ENCODE results near the gene COL25A1.

Gene COL25A1

DNA sequence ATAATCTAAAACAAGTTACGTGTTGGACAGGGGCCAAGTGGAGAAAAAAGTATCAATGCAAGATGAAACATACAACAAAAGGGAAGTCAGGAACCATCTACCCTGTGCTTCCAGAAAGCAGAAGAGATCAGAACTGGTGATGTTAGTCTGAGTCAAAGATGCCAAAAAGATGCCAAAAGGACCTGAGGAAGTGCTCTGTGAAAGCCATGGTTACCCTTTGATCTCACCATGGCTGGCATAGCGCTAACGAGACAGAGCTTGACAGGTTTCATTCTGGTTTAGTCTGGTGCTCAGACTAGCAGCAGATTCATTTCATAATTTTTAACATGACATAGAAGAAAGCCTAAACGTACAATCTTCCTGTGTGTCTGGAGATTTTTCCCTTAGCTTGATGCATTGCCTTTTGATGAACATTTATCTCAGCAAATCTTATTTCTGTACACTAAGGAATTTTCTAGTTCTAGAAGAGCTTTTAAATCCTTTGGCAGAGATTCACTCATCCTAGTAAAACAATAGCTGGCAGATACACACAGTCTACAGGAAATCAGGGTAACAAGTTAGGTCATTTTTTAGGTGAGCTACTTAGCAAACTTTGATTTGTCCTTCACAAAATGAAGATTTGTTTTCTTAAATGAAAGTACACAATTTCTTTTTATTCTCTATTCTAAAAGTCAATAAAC lies 87.7 kb downstream of the COL25A1 start:
- DNase-seq, result no peak

DNA sequence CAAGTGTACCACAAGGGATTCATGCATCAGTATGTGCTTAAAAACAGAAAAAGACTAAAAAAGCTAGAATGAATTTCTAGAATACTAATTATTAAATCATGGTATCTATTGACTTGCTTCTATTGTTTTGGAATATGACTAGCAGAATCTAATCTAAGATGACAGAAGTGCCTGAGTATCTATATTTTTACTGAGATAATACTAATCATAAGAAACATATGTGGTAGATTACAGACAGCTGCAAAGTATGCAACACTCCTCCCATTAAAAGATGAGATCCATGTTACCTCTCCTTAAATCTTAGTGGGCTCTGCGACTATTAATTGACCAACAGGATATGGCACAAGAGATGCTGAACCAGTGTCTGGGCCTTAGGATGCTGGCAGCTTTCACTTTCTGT lies 89.4 kb downstream of the COL25A1 start:
- no peak for DNase-seq

- DNase-seq, result no peak
These were observed 90.8 kb downstream of the COL25A1 start for GRCh38 chr4:109211671-109212070.

DNA sequence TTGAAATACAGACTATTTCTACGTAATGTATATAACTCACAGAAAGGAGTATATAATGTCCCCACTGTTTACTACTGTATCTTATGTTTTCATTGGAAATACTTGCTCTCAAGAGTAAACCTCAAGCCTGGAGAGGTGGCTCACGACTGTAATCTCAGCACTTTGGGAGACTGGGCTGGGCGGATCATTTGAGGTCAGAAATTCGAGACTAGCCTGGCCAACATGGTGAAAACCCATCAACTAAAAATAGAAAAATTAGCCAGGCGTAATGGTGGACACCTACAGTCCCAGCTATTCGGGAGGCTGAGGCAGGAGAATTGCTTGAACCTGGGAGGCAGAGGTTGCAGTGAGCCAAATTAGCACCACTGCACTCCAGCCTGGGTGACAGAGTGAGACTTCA lies 92.8 kb downstream of the COL25A1 start:
- no peak for DNase-seq

DNA sequence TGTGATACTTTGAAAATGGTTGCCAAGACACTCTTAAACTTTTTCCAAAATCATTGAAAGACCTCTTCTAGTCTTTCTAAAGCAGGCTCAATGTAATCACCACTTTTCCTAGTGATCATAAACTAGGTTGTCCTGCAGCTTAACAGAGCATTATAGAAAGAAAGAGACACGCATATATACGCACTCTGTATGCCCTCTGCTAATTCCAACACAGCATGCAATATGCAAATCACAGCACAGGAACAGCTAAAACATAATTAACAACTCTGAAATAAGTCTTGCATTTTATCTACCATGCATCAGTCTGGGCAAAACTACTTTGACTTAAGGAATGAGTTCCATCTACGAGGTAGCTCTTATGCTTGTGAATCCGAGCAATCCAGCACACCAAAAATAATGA lies 94.6 kb downstream of the COL25A1 start:
- no peak for DNase-seq

- no peak for DNase-seq
These were observed 95.4 kb downstream of the COL25A1 start for GRCh38 chr4:109207061-109207460.

- no peak for DNase-seq
These were observed 95.8 kb downstream of the COL25A1 start for GRCh38 chr4:109206620-109207019.

- DNase-seq, result no peak
These were observed 97.3 kb downstream of the COL25A1 start for GRCh38 chr4:109205186-109205585.

DNA sequence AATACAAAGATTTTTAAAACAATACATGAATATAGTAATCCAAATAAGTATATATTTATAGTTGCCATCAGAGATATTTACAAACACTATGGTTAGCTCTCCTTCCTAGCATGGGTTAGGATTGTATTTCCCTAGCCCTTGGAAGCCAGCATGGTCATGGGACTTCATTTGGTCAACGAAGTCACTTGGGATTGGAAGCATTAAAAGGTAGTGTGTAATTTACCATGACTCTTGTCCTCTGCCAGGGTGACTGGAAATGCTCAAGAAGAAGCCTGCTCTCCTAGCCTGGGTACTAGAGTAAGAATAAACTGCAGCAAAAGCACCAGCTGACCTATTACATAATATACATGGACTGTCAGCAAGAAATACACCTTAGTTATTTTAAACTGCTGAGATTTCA lies 102.9 kb downstream of the COL25A1 start:
- DNase-seq, result no peak

- no peak for DNase-seq
These were observed 106.8 kb downstream of the COL25A1 start for GRCh38 chr4:109195646-109196045.

DNA sequence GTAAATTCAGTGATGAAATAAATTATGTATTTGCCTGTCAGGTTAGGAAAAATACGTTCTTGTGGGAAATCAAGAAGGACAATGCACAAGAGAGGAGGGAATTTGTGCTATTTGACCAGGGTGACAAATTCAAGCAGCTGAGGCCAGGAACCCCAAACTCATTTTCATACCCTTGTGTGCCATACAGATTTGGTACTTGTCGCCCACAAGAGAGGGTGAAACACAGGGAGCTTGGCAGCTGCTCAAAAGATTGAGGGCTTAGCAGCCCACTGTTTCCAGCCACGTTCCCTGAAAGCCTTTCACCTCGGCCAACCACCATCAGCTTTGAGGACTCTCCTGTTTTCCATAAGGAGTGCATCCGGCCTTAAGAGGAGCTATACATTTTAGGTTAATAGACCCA lies 111.2 kb downstream of the COL25A1 start:
- no peak for DNase-seq

- DNase-seq, result no peak
These were observed 116.0 kb downstream of the COL25A1 start for GRCh38 chr4:109186458-109186945.

GRCh38 chr4:109185951-109186350 lies 116.5 kb downstream of the COL25A1 start:
- no peak for DNase-seq

GRCh38 chr4:109185548-109185947 lies 116.9 kb downstream of the COL25A1 start:
- DNase-seq, result no peak

DNA sequence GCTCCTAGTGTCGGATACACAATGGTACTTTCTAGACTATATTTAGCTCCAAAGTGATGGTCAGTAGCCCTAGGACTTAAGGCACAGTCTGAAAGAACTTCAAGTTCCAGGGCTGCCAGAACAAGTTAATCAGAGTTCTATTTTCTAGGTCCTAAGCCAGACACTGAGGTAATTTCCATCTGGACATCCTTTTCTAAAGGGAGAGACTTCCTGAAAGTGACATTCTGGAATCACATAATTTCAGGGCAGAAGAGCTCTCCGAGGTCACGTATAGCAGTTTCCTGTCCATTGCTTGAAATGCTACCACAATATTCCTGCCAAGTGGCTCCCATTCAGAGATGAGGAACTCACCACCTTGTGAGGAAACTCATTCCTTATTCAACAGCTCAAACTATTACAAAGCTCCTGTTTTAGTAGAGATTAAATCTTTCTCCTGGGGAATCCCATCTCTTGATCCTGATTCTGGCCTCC lies 117.9 kb downstream of the COL25A1 start:
- DNase-seq, result no peak

GRCh38 chr4:109183931-109184490 lies 118.4 kb downstream of the COL25A1 start:
- DNase-seq, result no peak

DNA sequence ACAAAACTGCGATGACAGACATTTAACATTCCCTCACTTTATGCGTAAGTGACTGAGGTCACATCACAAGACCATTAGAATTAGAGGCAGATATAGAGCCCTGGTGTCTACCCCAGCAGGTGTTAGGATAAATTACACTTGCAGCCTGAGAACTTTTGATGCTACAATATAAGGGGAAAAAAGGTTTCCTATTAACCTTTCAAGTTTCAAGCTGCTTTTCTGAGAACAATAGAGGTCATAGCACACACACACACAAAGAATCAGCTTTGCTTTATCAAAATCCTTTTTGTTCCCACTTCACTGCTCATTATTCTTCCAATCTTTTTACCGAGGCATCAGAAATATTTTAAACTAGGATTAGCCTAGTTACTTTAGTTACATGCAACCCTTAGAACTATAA lies 119.8 kb downstream of the COL25A1 start:
- DNase-seq, result no peak

DNA sequence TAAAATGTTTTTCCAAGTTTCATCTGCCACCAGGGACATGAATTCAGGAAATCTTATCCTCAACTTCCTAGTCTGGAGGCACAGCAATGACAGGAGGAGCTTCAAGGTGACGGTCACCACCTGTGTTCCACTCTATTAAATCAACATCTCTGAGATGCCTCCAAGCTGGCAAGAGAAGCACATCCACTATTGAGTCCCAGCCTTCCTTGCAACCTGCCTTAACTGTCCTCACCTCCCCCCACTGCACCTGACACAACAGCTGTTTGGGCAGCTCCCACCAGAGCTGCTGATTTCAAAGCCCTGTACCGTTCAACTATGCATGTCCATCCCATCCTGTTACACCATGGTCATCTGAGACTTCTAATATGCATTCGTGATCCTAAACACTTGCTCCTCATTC lies 123.4 kb downstream of the COL25A1 start:
- DNase-seq, result no peak

DNA sequence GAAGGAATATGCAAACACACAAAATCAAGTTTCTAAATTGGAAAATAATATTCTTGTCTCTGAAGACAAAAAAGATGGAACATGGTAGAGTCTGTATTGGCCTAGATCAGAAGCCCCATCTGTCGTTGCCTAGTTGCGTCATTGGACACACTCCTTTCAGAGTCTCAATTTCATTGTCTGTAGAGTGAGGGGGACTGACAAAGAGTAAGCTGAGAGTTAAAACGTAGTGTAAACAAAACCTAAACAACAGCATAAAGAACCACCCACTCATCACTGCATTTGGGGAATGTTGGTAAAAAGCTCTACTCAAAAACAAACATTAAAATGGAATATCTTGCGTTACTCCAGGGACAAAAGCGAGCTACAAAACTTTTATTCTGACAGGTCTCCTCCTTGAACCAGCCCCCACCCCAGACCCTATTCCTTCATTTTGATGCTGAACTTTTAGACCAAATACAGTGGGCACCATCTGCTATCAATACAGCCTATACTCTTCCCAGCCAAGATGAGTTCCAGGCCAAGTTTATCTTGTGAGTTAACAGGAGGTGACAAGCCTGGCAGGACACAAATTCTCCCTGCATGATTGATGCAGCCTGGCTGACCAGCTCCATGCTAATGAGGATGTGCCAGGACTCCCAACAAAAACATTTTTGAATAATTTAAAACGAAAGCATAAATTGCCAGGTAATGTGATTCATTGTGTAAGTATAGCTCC lies 125.2 kb downstream of the COL25A1 start:
- no peak for DNase-seq

- DNase-seq, result no peak
These were observed 128.1 kb downstream of the COL25A1 start for GRCh38 chr4:109174224-109174953.

- no peak for DNase-seq
These were observed 130.2 kb downstream of the COL25A1 start for GRCh38 chr4:109172301-109172700.

DNA sequence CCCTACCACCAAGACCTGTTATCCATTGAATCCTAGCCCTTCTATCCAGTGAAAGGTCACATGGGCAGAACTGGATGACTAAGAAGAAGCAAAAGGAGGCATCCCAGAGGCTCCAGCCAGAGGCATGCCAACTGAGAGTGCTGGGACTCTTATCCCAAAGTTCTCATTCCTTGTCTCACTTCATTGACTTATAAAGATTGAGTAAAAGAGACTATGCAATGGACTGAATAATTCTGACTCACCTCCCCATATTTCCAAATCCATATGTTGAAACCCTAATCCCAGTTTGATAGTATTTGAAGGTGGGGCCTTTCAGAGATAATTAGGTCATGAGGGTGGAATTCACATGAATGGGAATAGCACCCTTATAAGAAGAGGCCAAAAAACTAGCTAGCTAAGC lies 131.4 kb downstream of the COL25A1 start:
- no peak for DNase-seq

- DNase-seq, result no peak
These were observed 133.3 kb downstream of the COL25A1 start for GRCh38 chr4:109169170-109169569.
